NB4 (cell line): ENCODE data around the gene MARS1.

Experiments used
- MYC ChIP-seq: IDR thresholded peaks from 2 replicates; pipeline ENCODE4 v1.6.1; 2011; ENCODE audit warnings: low read depth, low read length
- POLR2A ChIP-seq: IDR thresholded peaks from 2 replicates; pipeline ENCODE4 v1.6.1; 2011; ENCODE audit warnings: mild to moderate bottlenecking; ENCODE audit not compliant: insufficient read length; ENCODE audit errors: extremely low read depth
- TF ChIP-seq, protein P1 (sequence below): IDR thresholded peaks from one replicate; pipeline ENCODE4 v1.5.1; 2012; ENCODE audit warnings: low read depth, low read length

DNA sequence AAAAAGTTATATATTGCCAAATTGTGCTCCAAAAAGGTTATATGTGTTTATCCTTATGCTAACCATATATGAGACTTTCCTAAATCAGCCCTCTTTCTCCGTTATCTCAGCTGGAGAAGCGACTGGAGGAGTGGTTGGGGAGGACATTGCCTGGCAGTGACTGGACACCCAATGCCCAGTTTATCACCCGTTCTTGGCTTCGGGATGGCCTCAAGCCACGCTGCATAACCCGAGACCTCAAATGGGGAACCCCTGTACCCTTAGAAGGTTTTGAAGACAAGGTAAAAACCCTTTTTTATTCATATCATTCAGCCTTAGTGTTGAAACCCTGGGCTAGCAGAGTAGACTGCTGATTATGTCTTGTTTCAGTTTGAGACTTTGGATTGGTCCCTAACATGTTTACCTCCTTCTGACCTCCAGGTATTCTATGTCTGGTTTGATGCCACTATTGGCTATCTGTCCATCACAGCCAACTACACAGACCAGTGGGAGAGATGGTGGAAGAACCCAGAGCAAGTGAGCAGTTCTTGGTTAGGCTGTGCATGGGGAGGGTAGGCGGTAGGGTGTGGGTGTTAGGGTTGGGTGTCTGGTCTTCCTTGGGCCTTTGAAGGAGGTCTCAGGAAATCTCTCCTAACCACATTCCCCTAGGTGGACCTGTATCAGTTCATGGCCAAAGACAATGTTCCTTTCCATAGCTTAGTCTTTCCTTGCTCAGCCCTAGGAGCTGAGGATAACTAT lies 23.9 kb downstream of the MARS1 start:
- TF ChIP-seq, protein P1, sequence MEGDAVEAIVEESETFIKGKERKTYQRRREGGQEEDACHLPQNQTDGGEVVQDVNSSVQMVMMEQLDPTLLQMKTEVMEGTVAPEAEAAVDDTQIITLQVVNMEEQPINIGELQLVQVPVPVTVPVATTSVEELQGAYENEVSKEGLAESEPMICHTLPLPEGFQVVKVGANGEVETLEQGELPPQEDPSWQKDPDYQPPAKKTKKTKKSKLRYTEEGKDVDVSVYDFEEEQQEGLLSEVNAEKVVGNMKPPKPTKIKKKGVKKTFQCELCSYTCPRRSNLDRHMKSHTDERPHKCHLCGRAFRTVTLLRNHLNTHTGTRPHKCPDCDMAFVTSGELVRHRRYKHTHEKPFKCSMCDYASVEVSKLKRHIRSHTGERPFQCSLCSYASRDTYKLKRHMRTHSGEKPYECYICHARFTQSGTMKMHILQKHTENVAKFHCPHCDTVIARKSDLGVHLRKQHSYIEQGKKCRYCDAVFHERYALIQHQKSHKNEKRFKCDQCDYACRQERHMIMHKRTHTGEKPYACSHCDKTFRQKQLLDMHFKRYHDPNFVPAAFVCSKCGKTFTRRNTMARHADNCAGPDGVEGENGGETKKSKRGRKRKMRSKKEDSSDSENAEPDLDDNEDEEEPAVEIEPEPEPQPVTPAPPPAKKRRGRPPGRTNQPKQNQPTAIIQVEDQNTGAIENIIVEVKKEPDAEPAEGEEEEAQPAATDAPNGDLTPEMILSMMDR, result no peak
- TF ChIP-seq MYC (no peak), POLR2A (no peak)
